GM18498 (cell line): ENCODE data around the gene MAST1.
"Not testable (repeated sequence)": the region's sequence is repeated elsewhere in the genome, so short reads cannot be mapped to it uniquely, and the experiment has no call there.

Experiments
- ATAC-seq: cut with Tn5 transposase; IDR thresholded peaks from one replicate; pipeline ENCODE4 v1.9.1; 2021; ENCODE audit warnings: mild to moderate bottlenecking, moderate library complexity; ENCODE audit not compliant: unreplicated experiment

The MAST1 gene

DNA sequence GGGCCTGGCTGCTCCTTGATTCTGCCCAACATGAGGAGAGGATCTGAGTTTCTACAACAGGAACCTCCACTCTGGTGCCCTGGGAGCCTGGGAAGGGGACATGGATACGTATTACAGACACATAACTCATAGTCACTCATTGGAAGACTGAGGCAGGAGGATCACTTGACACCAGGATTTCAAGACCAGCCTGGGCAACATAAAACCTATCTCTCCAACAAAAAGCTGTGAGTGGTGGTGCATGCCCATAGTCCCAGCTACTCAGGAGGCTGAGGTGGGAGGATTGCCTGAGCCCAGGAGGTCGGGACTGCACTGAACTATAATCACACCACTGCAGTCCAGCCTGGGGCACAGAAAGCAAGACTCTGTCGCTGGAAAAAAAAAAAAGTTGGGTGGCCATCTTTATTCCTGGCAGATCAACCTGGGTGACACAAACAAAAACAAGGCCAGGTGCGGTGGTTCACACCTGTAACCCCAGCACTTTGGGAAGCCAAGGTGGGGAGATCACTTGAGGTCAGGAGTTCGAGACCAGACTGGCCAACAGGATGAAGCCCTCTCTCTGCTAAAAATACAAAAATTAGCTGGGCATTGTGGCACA, 49.8 kb downstream of the MAST1 start:
- ATAC-seq: no peak

DNA sequence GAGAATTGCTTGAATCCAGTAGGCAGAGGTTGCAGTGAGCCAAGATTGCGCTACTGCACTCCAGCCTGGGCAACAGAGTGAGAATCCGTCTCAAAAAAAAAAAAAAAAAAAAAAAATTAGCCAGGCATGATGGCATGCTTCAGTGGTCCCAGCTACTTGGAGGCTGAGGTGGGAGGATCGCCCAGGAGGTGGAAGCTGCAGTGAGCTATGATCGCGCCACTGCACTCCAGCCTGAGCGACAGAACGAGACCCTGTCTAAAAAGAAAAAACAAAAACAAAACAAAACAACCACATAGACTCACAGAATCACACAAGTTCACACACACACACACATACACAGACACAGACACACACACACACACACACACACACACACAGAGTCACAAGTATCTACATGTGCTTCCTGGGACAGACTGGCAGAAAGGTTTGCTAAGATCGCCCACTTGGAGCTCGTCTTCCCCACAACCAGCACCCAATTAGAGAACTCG, 52.0 kb downstream of the MAST1 start:
- not testable (repeated sequence) for ATAC-seq

DNA sequence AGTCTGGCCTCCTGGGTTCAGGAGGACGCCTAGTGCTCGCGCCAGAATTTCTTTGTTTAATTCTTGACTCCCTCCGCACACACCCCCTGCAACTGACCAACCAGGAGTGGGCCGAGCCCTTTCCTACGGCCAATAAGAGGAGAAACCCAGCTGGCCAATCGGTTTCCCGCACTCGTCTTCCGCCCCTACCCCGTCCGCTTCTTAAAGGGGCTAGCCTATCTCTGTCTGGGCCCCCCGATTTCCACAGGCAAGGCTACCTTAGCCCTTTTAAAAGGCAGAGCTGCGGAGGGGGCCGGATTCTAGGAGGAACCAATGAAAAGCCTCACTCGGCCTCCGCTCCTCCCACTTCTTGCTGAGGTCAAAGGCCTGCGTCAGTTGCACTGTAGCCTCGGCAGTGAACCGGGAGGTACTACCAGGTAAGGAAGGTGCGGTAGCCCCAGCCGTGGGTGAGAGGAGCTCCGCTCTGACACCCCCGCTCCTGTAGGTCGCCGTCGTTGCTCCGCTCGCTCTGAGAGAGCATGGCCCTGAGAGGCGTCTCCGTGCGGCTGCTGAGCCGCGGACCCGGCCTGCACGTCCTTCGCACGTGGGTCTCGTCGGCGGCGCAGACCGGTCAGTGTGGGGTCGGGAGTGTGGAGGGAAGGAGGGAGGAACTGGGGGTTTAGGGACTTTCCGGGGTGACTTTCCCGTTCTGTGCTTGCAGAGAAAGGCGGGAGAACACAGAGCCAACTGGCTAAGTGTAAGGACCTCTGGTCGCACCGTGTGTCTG, 52.7 kb downstream of the MAST1 start, which contains the start of gene GCDH:
Gene GCDH (plus strand): TSS at position 374 of the 766 bp plus-strand sequence. CDS start 145 bp downstream, at position 519.
- peak; percentile 94 for ATAC-seq

DNA sequence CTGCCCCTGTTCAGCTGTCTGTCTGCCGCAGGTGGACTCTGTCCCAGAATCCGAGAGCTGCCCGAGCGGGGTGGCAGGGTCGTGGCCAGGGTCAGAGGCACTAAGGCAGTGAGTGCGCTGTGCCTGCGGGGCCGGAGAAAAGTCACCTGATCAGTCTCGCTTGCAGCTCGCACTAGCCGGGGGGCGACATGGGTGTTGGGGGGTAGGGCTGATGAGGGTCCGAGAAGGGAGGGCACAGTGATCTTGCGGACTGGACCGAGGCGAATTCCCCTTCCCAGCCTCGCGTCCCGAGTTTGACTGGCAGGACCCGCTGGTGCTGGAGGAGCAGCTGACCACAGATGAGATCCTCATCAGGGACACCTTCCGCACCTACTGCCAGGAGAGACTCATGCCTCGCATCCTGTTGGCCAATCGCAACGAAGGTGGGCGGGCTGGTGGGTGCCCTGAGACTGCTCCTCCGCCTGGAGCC, 53.3 kb downstream of the MAST1 start:
- no peak for ATAC-seq

DNA sequence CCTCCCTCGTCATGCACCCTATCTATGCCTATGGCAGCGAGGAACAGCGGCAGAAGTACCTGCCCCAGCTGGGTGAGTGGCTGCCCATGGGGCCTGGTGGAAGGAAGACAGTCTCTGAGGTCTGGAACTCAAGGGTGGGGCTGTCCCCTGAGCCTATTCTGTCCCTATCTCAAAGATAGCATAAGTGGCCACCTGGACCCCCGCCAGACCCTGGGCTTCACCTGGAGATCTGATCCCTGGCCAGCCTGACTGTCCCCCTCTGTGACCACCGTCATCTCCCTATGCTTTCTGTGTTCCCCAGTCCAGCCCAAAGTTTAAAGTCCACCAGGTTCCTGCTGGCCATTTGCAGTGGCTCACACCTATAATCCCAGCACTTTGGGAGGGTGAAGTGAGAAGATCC, 55.3 kb downstream of the MAST1 start:
- no peak for ATAC-seq

DNA sequence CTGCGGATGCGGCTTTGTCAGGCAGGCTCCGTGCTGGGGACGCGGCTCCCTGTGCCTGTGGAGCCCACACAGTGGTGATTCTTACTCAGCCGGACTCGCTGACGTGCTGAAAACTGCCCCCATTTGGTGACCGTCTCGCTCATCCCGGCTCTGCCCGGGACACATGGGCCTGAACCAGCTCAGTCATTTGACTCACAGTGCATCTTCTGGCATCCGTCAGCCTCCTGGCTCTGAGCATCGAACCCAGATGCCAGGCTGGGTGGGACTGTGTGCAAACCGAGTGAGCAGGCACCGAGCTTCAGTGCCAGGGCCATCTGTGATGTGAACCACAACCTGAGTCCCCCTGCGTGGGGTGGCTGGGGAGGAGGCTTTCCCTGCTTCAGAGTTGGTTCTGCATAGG, 58.1 kb downstream of the MAST1 start:
- no peak for ATAC-seq

DNA sequence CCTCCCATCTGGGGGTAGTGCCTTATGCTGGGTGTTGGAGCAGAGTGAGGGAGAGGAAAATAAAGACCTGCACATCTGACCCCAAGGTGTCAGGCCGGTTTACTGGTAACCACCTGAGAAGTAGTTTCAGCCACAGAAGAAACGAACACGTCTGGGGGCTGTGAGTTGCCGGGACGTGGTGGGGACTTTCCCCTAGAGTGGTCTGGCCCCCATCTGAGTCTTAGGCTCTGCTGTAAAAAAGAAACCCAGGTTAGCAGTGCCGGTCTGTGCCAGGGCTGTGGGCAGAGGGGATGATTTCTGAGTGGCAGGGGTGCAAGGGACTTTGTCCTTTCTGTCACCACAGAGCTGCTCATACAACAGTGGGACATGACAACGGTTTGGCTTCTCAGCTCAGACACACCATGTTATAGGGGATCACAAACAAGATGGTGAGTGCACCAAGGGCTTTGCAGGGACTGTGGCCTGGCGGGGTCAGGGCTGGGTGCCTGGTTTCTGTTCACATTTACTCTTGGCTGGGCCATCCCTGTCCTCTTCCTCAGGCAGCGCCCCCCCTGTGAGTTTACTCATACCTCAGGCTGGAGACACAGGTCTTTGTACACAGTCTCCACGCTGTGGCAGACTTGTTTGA, 61.7 kb downstream of the MAST1 start:
- ATAC-seq: peak; percentile 86

DNA sequence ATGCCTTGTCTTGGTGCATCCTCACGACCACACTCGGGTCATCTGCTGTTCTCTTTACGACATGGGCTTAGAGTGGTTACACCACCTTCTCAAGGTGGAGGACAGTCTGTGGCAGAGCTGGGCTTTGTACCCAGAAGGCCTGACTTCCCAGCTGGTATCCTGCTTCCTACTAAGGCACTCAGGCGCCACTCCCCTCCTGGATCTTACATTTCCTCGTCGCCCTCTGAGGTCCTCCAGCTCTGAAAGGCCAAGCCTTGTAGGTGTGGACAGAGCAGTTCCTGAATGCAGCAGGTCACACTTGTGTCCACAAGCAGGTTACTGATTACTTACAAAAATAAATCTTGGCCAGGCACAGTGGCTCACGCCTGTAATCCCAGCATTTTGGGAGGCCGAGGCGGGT, 68.9 kb downstream of the MAST1 start:
- ATAC-seq: no peak

DNA sequence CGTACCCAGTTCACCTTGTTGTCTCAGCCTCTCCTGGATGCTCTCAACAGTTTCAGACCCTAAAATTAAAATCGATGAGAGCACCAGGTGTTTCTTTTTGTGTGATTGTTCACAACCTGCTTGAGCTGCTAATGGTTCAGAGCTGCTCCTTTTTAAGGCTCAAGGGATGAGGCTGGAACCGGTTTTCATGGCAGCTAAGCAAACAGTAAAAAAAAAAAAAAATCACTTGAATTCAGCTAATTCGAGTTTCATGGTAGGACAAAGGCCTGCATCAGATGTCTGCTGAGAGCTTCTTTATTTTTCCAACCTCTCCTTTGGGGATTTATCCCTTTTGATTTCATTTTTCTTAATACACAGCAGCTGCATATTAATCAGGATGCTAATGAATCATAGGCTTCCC, 74.3 kb downstream of the MAST1 start:
- no peak for ATAC-seq

DNA sequence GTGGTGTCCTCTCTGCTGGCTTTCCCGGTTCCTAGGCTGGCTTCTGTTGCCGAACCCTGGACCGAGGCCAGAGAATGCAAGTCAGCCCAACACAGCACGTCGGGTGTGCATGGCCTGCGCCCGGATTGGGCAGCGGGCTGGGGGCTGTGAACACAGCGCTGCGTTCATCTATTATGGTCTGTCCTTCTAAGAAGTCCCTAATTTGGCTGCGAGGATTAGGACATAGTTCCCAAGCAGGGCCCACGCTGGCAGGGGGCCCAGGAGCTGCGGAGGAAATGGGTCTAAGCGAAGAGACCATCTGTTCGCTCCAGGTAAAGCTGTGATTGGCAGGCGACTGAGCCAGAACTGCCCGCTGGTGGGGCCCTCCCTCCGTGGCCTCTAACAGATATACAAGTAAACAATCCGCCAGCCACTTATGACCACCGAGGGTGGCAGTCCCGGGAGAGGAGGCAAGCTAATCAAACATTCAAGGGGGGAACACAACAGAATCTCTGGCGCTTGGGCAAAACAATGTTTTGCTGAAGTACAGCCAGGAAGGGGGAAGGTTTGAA, 74.8 kb downstream of the MAST1 start:
- ATAC-seq: no peak

DNA sequence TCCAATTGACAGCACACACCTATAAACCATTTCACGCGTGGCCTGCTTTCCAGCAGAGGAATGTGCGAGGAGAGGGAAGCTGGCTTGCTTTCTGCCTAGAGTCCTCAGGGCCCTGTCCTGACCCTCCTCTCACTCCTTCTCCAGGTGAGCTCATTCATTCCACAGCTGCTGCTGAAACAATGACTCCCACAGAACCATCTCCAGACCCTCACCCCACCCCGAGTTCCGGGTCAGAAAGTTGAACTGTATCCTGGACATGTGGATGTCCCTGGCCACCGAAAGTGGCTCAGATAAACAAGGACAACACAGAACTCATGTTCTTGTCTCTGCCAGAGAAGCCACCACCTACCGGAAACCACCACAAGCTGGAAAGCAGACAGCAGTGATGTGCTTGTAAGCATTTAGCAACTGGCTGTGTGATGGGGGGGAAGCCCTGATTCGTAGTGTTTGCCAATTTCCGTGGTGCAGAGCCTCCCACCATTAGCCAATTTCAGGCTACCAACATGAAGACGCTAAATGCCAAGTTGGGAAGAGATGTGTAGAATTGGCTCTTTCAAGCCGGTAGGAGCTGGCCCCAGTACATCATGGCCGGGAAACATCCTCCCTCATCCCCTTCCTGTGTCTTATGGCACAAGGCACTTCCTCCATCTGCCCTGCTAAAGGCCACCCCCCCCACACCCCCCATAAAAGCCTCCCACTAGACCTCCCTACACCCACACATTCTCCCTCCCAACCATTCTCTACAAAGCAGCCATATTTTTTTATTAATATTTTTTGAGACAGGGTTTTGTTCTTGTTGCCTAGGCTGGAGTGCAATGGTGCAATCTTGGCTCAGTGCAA, 75.8 kb downstream of the MAST1 start:
- ATAC-seq: no peak

DNA sequence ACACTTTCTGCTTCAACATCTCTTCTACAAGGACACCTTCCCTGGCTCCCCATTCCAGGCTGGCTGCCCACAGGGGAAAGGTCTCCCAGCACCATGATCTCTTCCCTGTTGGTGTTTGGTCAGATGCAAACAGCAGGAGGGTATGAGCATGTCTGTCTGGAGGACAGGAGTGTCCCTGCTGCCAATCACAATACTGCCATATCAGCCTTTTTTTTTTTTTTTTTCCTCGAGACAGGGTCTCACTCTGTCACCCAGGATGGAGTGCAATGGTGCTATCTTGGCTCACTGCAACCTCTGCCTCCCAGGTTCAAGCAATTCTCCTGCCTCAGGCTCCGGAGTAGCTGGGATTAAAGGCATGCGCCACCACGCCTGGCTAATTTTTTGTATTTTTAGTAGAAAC, 77.5 kb downstream of the MAST1 start:
- not testable (repeated sequence) for ATAC-seq

DNA sequence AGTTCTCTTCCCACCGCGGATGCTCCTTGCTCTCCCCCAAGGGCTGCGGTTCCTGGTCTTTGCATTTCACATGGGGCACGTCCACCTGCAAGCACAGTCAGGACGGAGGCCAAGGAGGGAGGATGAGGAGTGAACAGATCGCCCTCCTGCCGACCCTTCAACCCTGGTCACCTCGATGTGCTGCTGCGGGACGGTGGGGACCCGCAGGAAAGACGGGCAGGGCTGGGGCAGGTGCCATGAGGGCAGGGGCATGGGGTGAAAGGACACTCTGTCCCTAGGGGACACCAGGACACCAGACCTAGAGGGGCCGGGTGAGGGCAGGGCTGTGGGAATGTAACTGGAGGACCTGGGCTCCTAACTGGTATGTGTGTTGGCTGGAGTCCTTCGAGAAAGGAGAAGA, 79.9 kb downstream of the MAST1 start:
- no peak for ATAC-seq

DNA sequence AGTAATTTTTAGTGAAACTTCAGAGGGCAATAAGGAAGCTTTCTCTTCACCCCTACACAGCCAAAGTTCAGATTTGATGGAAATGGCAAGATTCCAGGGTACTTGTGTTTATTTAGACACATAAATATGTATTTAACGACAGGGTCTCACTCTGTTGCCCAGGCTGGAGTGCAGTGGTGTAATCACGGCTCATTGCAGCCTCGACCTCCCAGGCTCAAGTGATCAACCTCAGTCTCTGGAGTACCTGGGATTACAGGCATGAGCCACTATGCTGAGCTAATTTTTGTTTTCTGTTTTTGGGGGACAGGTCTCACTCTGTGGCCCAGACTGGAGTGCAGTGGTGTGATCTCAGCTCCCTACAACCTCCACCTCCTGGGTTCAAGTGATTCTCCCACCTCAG, 82.7 kb downstream of the MAST1 start:
- no peak for ATAC-seq

DNA sequence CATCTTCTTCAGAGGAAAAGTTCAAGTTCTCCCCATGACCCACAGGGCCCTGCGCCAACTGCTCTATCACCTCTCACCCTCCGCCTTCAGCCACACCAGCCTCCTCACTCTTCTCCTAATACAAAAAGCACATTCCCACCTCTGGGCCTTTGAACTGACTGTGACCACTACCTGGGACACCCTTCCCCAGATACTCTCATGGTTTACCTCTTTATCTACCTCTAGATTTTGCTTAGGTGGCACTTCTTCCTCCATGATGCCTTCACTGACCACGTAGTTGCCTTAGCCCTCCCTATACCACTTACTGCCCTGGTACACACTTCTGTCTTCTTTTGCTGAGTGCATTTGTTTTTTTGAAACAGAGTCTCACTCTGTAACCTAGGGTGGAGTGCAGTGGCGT, 84.6 kb downstream of the MAST1 start:
- ATAC-seq: no peak
